PFSK-1 (cell line): ENCODE measurements around the gene SLC44A3. TPM values are rescaled to one million over a fixed set of nuclear protein-coding genes. Genes with fewer than 3 reads are reported as not detected.

Experiments
- FOXP2 ChIP-seq: optimal IDR thresholded peaks from 2 replicates; pipeline ENCODE3; 2011; ENCODE audit warnings: borderline replicate concordance, control low read depth, inconsistent platforms; ENCODE audit not compliant: insufficient read depth; ENCODE audit errors: extremely low read length, extremely low read depth
- POLR2AphosphoS5 ChIP-seq: IDR thresholded peaks from 2 replicates; pipeline ENCODE4 v1.6.1; 2012; ENCODE audit warnings: low read depth, mild to moderate bottlenecking, control low read depth, low read length, moderate library complexity
- REST ChIP-seq, 2 experiments: IDR thresholded peaks; 2 replicates each; pipeline versions ENCODE4 v1.6.1 to v1.8.0; 2011 to 2012; ENCODE audit warnings: low read depth in 2 of 2, low read length in 2 of 2, control low read depth in 1 of 2, inconsistent platforms in 1 of 2, mild to moderate bottlenecking in 1 of 2, moderate library complexity in 1 of 2; ENCODE audit not compliant: insufficient read depth in 1 of 2
- SIN3A ChIP-seq: IDR thresholded peaks from 2 replicates; pipeline ENCODE4 v1.6.1; 2012; ENCODE audit warnings: mild to moderate bottlenecking, low read length, moderate library complexity, borderline replicate concordance; ENCODE audit not compliant: insufficient read depth
- TAF1 ChIP-seq: IDR thresholded peaks from 2 replicates; pipeline ENCODE4 v1.6.1; 2012; ENCODE audit warnings: low read length, control low read depth, borderline replicate concordance; ENCODE audit not compliant: insufficient read depth
- polyA plus RNA-seq: library from polyadenylated mRNA; unstranded; fragments of >200 nt; gene quantifications from one replicate; pipeline ENCODE4 v1.2.1, GENCODE V29; 2012; ENCODE audit warnings: low read depth, missing spikeins; ENCODE audit not compliant: insufficient read length

The SLC44A3 gene
- polyA plus RNA-seq: 1.3 TPM

DNA sequence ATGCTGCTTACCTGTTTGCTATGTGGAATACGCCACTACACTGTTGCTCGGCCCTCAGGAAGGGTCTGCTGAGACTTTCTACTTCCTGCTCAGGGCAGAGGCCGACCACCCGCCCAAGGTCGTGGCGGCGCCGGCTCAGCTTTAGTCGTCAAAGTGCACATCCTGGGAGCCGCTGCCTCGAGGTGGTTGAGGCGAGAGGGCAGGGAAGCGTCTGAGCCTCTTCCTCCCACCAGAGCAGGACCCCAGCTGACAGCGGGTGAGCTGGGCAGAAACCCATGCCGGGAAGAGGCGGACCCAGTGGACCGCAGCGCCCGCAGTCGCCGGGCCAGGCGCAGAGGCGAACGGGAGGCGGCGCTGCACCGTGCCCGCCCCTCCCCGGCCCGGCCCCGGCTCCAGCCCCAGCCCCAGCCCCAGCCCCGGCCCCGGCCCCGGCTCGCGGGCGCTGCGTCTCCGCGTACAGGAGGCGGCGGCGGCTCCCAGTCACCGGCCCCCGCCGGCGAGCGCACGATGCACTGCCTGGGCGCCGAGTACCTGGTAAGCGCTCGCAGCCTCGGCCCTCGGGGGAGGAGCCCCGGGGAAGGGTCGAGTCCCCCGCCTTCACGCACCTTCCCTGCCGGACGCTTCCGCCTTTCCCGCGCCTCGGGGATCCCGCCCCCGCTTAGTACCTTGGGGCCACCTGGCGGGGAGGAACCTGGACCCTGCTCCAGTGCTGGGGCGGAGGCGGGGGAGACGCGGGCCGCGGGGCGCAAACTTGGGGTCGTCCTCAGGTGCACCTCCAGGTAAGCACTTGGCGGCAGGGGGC, at the start of gene SLC44A3:
Gene SLC44A3 (plus strand): TSS at position 413 of the 802 bp plus-strand sequence. CDS start 95 bp downstream, at position 508.
- peak; percentile 62 for TF ChIP-seq FOXP2
- TF ChIP-seq TAF1: no peak

GRCh38 chr1:94772230-94772641, 47.9 kb upstream of the SLC44A3 start:
- TF ChIP-seq FOXP2 (no peak), REST (IDR thresholded peaks at IDR 0.05; ENCODE audit: insufficient read depth in 1 of 2, low read depth in 2 of 2, low read length in 2 of 2) (no peak), TAF1 (no peak), SIN3A (no peak)

- TF ChIP-seq SIN3A (no peak), REST (IDR thresholded peaks at IDR 0.05; ENCODE audit: insufficient read depth in 1 of 2, low read depth in 2 of 2, low read length in 2 of 2) (no peak)
Observed at GRCh38 chr1:94772845-94773244, 47.3 kb upstream of the SLC44A3 start.

- no peak for TF ChIP-seq SIN3A
- TF ChIP-seq POLR2AphosphoS5: no peak
- TF ChIP-seq FOXP2: no peak
- no peak for TF ChIP-seq REST (IDR thresholded peaks at IDR 0.05; ENCODE audit: insufficient read depth in 1 of 2, low read depth in 2 of 2, low read length in 2 of 2)
- TF ChIP-seq TAF1: no peak
Observed at GRCh38 chr1:94773296-94773809, 46.8 kb upstream of the SLC44A3 start.

GRCh38 chr1:94773931-94774422, 46.2 kb upstream of the SLC44A3 start:
- TF ChIP-seq POLR2AphosphoS5 (no peak), SIN3A (no peak), TAF1 (no peak), FOXP2 (no peak), REST (IDR thresholded peaks at IDR 0.05; ENCODE audit: insufficient read depth in 1 of 2, low read depth in 2 of 2, low read length in 2 of 2) (no peak)
